Bronchial epithelial cell (primary cell): ENCODE measurements around the gene HOXB9. TPM values are rescaled to one million over a fixed set of nuclear protein-coding genes. Genes with fewer than 3 reads are reported as not detected.

Experiments
- DNase-seq: peaks from one replicate; pipeline ENCODE4 v3.0.0-alpha.2; 2010; ENCODE audit warnings: low read depth
- FAIRE-seq: peaks from 2 replicates; lab custom pipeline; 2011; peaks lifted over from hg19 to GRCh38; lab: Jason Lieb, UNC
- H3K27me3 ChIP-seq: 2 replicates; pipeline ENCODE4 v1.5.1; 2011; ENCODE audit warnings: low read length; ENCODE audit not compliant: control insufficient read depth, insufficient read depth
- H3K36me3 ChIP-seq: 2 replicates; pipeline ENCODE4 v1.5.1; 2011; ENCODE audit warnings: low read length; ENCODE audit not compliant: control insufficient read depth, insufficient read depth
- H3K4me3 ChIP-seq: 2 replicates; pipeline ENCODE4 v1.5.1; 2011; ENCODE audit warnings: mild to moderate bottlenecking, low read depth, low read length, control low read depth
- total RNA-seq: library from RNA; depleted of rRNA; stranded (reverse); fragments of >200 nt; gene quantifications from 2 replicates; pipeline ENCODE4 v1.2.1, GENCODE V29; 2014
- TF ChIP-seq, protein P1 (sequence below): IDR thresholded peaks from 2 replicates; pipeline ENCODE4 v1.5.1; 2011; ENCODE audit warnings: mild to moderate bottlenecking, moderate library complexity, low read length, control low read depth, inconsistent platforms; ENCODE audit not compliant: insufficient read depth, severe bottlenecking

The HOXB9 gene
- total RNA-seq, 1 donor from 2014 or later = not detected

- TF ChIP-seq, protein P1, sequence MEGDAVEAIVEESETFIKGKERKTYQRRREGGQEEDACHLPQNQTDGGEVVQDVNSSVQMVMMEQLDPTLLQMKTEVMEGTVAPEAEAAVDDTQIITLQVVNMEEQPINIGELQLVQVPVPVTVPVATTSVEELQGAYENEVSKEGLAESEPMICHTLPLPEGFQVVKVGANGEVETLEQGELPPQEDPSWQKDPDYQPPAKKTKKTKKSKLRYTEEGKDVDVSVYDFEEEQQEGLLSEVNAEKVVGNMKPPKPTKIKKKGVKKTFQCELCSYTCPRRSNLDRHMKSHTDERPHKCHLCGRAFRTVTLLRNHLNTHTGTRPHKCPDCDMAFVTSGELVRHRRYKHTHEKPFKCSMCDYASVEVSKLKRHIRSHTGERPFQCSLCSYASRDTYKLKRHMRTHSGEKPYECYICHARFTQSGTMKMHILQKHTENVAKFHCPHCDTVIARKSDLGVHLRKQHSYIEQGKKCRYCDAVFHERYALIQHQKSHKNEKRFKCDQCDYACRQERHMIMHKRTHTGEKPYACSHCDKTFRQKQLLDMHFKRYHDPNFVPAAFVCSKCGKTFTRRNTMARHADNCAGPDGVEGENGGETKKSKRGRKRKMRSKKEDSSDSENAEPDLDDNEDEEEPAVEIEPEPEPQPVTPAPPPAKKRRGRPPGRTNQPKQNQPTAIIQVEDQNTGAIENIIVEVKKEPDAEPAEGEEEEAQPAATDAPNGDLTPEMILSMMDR = no peak
- FAIRE-seq (no peak), DNase-seq (no peak)
- peaks cover 95% of the 10 kb centered on the region for H3K27me3 ChIP-seq
- H3K4me3 ChIP-seq = no peak overlapping the region
- no peaks in the 10 kb centered on the region for H3K36me3 ChIP-seq
Observed at GRCh38 chr17:48601207-48601538, 25.0 kb downstream of the HOXB9 start.

- Histone ChIP-seq H3K27me3 (peaks cover 94% of the 10 kb centered on the region), H3K36me3 (no peaks in the 10 kb centered on the region), H3K4me3 (no peak overlapping the region)
- FAIRE-seq = no peak
- DNase-seq = no peak
- TF ChIP-seq, protein P1 = no peak
Observed at GRCh38 chr17:48600244-48601098, 25.7 kb downstream of the HOXB9 start.

GRCh38 chr17:48599354-48599753, 26.8 kb downstream of the HOXB9 start:
- TF ChIP-seq, protein P1 = no peak
- Histone ChIP-seq H3K27me3 (peaks cover 94% of the 10 kb centered on the region), H3K36me3 (no peaks in the 10 kb centered on the region), H3K4me3 (no peak overlapping the region)
- FAIRE-seq = no peak
- no peak for DNase-seq

DNA sequence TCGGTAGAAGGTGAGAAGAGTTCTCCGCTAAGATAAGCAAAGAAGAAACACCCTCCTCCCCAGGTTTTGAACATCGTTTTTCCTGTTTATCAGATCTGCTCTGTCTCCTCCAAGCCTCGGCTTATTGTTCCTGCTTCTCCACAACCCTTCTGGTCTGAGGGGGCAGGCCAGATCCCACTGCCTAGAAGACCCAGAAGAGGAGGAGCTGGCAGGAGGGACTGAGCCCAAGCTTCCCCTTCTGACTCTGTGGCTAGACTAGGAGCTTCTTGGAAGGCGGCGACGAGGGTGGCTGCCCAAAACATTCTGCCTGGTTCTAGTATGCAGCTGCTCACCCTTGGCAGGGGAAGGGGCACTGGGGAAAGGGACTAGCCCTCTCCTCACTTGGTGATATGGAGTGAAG, 27.4 kb downstream of the HOXB9 start:
- FAIRE-seq = no peak
- Histone ChIP-seq H3K36me3 (no peaks in the 10 kb centered on the region), H3K27me3 (peaks cover 93% of the 10 kb centered on the region), H3K4me3 (no peak overlapping the region)
- no peak for DNase-seq
- TF ChIP-seq, protein P1 = no peak

DNA sequence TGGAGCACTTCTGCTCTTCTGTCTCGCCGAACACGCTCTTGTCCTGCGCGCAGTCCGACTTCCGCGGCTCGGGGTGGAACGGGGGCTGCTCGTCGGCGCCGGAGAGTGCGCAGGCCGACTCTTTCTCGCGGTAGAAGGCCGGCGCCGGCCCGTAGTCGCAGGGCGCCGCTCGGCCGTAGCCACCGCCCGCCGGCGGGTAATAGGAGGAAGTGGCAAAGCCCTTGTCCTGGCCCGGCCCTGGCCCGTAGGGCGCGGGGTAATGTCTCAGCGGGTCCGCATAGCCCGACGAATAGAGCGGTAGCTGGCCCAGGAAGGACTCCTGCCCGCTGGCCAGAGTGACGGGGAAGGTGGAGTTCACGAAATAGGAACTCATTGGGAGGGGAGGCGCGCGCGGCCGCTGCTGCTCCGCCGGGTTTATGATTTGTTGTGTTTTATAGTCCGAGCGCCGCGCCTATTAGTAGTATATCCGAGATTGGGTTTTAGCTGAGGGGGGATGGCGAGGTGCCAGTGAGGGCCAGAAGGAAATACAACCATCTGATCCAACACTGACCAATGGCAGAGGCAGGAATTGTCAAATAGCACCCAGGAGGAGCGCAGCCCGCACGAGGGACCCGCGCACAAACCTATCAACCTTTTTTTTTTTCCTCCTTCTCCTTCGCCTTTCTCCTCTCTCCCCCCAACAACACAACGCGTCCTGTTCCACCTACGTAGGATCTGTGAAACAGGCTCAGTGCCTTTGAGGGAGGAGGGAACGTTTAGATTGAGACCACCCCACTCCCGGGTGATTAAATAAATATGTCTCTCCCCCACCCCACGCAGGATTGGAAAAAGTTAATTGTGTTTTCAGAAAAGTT, 28.2 kb downstream of the HOXB9 start:
- FAIRE-seq = no peak
- no peak overlapping the region for H3K4me3 ChIP-seq
- H3K27me3 ChIP-seq = peaks cover 93% of the 10 kb centered on the region
- no peak for DNase-seq
- TF ChIP-seq, protein P1 = no peak
- H3K36me3 ChIP-seq = no peaks in the 10 kb centered on the region
